Skeletal muscle cell (primary cell): Measurements from ENCODE around the gene MCTP2.

ENCODE experiments used
- DNase-seq: peaks from one replicate; pipeline ENCODE4 v3.0.0-alpha.2; 2010; ENCODE audit warnings: low read depth
- H3K4me3 ChIP-seq: 2 replicates; pipeline ENCODE4 v1.5.1; 2011; ENCODE audit warnings: low read depth, mild to moderate bottlenecking, control low read depth, low read length, moderate library complexity

The MCTP2 gene, protein sequence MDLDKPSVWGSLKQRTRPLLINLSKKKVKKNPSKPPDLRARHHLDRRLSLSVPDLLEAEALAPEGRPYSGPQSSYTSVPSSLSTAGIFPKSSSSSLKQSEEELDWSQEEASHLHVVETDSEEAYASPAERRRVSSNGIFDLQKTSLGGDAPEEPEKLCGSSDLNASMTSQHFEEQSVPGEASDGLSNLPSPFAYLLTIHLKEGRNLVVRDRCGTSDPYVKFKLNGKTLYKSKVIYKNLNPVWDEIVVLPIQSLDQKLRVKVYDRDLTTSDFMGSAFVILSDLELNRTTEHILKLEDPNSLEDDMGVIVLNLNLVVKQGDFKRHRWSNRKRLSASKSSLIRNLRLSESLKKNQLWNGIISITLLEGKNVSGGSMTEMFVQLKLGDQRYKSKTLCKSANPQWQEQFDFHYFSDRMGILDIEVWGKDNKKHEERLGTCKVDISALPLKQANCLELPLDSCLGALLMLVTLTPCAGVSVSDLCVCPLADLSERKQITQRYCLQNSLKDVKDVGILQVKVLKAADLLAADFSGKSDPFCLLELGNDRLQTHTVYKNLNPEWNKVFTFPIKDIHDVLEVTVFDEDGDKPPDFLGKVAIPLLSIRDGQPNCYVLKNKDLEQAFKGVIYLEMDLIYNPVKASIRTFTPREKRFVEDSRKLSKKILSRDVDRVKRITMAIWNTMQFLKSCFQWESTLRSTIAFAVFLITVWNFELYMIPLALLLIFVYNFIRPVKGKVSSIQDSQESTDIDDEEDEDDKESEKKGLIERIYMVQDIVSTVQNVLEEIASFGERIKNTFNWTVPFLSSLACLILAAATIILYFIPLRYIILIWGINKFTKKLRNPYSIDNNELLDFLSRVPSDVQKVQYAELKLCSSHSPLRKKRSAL

DNA sequence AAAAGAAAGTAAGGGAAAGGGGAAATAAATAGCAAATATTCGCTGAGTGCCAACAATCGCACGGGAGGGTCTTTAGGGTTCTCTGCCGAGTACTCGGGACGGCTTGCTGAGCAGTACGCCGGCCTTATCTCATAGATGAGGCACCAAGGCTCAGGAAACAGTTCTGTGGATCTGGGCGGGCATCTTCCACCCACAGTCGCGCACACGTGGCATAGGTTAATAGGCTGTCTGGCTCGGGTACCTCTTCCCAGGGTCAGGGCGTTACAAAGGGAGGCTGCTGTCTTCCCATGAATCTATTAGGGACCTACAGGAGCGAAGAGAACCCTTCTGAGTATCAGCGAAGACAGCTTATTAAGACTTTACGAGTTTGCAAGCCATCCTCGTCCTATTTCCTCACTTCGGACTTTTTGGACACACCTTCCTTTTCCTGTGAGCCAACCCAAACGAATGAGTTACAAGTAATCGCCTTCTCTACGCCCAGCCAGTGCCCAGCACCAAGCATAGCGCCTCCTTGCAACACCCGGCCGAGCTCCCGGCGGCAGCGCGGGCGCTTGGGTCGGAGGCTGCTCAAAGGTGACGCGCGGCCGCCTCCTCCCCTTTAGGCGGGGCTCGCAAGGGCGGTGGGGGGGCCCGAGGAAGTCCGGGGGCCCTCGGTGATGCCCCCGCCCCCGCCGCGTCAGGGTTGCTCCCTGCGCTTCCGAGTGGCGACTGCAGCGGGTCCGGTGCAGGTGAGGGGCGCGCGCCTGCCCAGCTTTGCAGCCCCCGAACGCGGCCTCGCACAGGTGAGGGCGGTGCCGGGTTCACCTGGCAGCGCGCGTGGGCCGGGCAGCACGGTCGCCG is at the start of gene MCTP2:
Gene MCTP2, plus strand, starts transcription at position 679 of the 840 bp plus-strand sequence. CDS start 66,705 bp downstream, outside the sequence.
- peak within 1 kb of the TSS; percentile 42 for H3K4me3 ChIP-seq
- no peak for DNase-seq

DNA sequence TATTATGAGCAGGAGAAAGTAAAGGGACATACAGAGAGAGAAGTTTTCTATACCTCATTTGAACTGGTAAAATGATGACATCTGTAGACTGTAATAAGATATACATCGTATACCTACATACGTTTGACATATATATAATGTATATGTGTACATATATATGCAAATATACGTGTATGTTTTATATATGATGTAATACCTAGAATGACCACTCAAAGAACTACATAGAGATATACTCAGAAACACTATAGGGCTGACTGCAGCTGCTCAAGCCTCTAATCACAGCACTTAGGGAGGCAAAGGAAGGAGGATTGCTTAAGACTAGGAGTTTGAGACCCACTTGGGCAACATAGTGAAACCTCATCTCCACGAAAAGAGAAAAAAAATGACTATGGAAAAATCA is 48.5 kb upstream of the MCTP2 start:
- DNase-seq: no peak
- H3K4me3 ChIP-seq: no peak overlapping the region

DNA sequence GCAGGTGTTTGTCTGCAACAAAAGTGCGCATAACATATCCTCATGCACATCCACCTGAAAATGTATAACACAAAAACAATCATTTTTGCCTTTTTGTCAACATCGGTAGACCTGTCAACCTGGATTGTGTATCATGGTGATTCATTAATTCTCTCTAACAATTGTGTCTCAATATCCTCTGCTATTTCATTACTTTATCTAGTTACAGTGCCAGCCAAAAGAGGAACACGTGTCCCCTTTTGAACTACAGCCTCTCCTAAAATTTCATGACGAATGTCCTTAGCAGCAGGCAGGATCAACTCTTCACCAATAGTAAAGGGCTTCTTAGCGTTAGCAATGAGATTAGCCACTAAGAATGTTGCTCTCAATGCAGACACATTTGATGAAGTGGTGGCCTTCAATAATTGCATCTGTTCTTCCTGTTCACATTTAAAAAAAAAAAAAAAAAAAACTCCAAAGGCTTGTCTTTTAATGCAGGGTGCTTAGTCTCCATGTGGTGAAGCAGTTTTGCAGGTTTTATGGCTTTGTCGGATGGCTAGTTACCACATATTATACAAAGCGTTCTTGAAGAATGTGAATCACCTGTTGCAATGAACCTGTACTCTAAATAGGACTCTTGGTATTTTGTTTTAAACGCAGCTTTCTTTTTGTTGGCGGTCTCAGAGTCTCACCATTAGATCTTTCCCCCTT is 45.7 kb upstream of the MCTP2 start:
- DNase-seq: no peak
- no peak overlapping the region for H3K4me3 ChIP-seq

DNA sequence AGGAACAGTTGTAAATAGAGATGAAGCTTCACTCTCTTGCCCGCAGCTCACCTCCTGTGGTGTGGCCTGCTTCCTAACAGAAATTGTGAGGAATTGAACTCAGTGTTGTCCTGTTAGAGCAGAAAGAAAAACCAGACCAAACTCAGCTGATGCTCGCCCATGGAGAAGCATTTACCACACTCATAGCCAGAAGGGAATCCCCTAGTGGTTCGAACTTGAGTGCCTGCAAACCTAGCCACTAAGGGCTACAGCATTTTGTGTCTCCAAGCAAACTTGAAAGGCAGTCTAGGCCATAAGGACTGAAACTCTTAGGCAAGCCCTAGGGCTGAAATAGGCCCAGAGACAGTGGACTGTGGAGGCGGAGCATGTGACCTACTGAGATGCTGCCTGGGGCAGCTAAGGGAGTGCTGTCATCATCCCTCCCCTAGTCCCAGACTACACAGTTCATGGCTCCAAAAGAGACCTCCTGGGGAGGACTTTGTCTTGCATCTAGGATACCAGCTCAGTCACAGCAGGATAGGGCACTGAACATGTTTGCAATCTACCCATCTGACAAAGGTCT is 44.5 kb upstream of the MCTP2 start:
- DNase-seq: no peak
- H3K4me3 ChIP-seq: no peak overlapping the region

DNA sequence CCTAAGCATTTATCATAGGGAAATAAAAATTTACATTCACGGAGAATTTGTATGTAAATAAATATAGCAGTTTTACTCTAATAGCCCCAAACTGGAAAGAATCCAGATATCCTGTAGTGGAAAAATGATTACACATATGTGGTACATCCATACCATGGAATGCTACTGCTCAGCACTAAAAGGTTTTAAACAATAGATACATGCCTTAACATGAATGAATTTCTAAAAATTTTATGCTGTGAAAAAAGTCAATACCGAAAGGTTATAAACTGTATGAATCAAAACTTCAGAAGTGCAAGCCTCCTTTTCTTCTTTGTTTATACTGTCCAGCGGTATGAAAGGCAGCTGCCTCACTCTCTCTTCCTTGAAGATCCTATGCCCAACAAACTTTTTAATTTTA is 37.5 kb upstream of the MCTP2 start:
- DNase-seq: no peak

DNA sequence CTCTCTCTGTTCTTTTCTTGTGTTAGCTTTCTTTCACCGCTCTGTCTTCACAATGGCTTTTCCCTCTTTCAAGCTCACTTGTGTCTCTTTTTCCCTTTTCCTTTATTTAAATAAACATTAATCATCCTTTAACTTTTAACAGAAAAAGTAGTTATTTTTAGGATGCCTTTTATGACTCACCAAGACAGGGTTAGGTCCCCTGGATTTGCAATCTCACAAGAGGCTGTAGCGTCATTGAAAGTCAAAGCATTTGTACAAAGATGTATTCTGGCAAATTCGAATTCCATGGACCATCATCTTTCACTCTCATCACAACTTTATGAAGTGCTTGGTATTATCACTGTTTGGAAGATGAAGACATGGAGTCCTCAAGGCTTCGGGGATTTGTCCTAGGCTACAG is 34.8 kb upstream of the MCTP2 start:
- DNase-seq: no peak
- H3K4me3 ChIP-seq: no peak overlapping the region

More for the DNA sequence above, 37.5 kb upstream of the MCTP2 start:
- no peak overlapping the region for H3K4me3 ChIP-seq

DNA sequence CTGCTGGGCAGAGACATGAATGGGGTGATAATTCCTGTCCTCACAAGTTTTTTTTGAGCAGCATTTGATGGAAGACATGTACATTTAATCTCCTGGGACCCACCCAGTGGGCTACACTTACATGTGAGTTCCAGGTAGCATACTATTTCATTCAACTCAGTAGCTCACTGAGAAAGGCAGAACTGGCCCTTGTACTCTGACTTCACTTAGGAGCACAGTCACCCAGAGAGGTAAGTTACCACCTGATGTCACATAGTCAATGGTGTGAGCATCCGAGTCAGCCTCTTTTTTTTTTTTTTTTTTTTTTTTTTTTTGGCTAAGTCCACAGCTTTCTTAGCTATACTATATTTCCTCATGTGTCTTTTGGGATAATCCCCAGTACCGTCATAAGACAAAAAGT is 32.7 kb upstream of the MCTP2 start:
- no peak for DNase-seq
- H3K4me3 ChIP-seq: no peak overlapping the region

DNA sequence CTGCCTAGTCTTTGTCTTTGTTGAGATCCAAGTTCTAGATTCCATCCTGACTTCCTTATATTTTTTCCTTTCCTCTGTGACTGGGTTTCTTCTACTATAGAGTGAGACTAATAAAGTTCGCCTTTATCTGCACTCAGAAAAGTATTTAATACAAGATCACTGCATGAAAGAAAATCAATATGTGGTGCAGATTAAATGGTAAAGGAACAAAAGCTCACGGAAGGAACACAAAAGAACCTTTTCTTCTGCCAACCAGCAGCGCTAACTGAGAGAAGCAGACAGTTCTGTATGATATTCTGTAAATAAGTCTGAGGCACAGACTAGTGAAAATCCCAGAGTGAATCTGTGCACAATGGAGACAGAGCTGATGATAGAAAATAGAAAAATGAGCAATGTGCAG is 31.6 kb upstream of the MCTP2 start:
- no peak overlapping the region for H3K4me3 ChIP-seq
- no peak for DNase-seq

DNA sequence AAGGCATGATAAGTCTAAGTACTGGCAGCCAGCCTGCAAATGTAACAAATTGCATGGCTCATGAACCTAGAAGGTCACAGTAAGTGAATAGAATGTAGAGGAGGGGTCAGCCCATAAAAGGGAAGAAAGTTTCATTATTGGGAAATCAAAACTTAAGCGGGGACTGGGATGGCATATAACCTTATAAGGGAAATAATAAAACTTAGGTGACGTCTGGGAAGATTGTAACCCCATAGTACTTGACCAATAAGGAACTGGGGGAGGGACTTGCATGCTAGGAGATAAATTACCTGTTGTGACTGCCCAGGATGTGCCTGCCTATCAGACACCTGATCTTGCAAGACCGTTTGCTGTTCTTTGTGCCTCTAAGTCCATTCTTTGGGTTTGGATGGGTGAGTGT is 28.1 kb upstream of the MCTP2 start:
- no peak overlapping the region for H3K4me3 ChIP-seq
- no peak for DNase-seq

DNA sequence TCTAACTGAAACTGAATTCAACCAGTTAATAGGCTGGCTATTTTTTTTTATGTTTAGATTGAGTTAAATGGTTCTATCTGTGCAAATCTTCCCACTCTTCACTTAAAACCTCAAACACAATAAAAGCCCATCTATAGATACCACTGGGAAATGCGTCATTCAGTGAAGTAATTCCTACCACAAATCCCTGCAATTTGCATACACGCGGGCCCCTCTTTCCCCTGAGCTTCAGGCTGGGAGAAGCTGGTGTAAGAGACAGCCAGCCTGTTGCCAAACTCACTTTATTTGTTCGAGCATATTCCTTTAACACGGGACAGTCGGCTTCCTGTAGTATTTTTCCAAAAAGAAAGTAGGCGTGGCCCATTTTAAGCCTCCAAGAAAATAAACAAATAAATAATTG is 26.0 kb upstream of the MCTP2 start:
- no peak for DNase-seq
- no peak overlapping the region for H3K4me3 ChIP-seq

DNA sequence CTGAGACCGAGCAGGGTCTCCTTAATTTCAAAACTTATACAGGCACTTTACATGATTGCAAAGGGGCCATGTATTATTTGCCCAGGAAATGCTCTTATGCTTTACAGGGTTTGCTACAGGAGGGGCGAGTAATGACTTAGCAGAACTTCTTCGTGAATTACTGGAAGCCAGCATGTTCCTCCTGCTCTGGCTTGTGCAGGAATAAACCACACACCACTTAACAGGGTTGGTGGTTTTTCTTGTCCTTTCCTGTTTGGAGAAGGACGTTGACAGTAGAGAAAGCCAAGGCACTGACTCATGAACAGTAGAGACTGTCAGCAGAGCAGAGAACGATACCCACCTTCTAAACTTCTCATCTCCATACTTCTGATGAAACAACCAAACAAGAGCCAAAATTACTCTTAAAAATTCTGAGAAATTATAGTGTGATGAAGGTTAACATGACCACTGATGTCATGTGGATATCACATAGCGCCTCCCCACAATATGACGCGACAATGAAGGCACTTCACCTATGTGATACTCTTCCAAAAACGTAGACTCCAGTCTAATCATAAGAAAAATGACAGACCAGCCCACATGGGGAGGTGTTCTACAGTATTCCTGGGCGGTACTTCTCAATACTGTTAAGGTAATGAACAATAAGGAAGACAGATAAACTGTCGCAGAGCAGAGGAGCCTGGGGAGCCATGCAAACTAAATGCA is 24.7 kb upstream of the MCTP2 start:
- no peak for DNase-seq
- no peak overlapping the region for H3K4me3 ChIP-seq

DNA sequence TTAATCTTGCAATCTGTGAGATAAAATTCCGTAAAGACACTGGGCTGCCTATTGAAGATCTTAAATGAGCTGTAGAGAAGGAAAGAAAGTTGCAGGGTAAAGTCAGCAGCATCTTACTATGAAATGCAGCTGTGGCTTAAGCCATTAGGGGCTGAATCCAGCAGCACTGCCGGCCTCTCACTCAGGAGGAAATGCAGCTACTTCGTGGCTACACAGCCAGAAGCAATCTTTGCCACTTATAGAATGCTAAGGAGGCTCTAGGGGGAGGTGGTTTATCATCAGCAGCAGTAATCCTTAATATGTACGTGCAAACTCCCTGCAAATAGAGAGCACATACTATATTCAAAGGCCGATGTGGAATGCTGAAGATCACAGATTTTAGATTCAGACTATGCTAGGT is 19.1 kb upstream of the MCTP2 start:
- H3K4me3 ChIP-seq: no peak overlapping the region
- DNase-seq: no peak

DNA sequence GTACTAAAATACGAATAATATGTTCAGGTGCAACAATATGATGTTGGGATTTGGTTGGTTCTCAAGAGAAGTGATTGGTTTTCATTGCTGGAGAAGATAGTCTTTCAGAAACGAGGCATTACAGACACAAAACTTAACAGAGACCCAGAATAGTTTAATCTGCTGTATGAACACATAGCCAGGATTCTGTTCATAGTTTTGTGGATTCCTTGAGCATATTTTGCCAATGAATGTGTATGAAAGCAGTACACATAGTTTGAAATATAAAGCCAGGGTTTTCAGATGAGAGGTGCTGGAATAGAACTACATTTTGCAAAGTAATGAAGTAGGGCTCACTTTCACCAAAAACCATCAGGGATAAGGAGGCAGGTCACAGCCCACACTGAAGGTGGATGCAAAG is 5.7 kb upstream of the MCTP2 start:
- H3K4me3 ChIP-seq: no peak overlapping the region
- no peak for DNase-seq

DNA sequence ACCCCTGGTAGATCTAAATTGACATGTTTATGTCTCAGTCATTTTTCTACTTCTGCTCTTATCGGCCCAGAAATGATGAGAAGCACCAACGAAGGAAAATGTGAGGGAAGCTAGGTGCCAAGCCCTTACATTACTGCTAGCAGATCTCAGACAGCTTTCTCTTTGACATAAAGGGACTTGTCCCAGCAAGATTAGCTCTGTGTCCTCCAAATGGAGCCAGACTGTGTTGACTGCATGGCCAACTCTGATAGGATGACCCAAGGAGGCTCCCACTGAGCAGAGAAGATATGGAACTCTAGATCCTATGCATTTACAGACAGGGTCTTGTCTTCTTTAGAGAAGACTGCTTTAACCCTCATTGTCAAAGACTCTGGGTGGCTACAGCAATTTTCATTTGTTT is 2.8 kb upstream of the MCTP2 start:
- no peak for DNase-seq
- H3K4me3 ChIP-seq: no peak overlapping the region

DNA sequence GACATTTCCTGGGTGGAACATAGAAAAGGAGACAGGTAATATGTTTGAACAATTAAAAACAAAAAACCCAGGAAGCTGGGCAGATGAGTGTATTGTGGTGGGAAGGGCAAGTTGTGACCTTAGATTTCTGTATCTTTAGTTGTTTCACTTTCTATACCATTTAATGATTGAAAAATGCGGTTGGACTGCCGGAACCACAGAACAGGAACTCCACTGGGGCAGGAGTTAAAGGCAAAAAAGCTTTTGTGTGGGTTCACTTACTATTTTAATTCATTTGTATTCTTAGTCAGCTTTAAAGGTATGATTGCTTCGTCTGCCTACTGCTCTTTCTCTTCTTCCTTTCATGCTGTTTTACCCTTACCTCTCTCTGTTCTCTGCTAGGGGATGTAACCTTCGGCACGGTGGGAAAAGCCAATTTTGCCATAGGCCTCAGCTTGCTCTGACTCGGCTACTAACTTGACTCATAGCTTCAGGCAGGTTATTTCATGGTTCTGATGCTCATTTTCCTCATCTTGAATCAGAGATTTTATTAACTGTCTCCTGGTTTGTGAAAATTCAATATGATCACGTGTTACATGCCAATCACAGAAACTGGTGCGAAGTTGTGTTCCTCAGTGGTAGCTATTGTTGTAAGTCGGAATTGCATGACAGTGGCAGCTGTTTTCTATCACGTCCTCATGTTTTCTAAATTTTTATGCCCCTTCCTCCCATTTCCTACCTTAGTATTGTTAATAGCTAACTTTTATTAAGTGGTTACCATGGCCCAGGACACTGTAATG is 1.6 kb upstream of the MCTP2 start:
- no peak for DNase-seq
- no peak overlapping the region for H3K4me3 ChIP-seq

DNA sequence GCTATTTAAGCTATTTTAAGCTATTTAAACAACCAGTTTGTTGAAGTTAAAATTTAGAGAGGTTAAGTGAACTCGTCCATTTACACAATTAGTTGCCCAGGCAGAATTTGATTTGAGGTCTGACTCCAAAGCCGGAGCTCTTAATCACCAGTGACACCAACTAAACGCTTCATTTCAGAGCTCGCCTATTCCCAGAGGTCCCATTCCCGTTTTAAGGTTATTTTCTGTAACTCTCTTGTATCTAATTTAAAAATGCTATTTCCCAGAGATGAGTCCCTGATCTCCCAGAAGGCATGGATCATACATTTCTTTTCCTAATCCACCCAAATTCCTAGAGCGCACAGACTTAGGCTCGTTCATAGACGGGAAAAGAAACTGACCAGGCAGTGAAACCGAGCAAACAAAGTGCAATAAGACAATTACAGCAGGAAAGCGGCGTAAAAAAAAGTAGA is 904 bp upstream of the MCTP2 start:
- H3K4me3 ChIP-seq: peak overlapping the region; percentile 42

DNA sequence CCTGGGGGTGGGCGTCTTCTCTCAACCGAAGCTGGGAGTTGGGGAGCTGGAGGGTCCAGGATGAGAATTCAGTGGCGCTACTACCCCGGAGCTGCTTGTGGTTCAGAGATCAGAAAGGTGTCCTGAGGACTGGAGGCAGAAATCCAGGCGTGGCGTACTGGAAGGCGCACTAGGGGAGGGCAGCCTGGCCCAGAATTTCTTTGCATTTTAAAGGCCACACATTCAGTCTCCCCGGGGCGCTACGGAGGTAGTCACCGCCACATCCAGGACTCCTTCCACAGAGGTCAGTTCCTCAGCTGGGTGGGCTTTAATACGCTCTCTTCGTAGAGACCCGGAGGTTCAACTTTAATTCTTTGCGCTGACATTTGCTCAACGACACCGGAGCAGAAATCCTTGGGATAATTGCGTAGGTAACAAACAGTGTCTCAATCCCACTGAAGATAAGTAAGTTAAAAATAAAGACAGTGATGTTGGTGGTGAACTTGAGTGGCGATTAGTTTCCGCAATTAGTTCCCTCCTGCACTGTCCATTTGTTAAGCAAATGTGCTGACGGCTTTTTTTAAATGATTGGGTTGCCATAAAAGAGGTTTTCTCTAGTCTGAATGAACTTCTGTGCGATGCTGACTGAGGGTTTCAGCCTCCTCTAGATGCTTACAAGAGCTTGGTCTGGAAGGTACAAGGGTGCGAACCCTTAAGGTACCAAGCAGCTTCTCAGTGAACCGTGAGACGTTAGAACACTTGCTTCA is 535 bp downstream of the MCTP2 start:
- peak overlapping the region; percentile 42 for H3K4me3 ChIP-seq
- no peak for DNase-seq

More for the DNA sequence above, 904 bp upstream of the MCTP2 start:
- no peak for DNase-seq
